ENCODE results near the gene GSE1.

The GSE1 gene

GRCh38 chr16:85661740-85662481, 48.8 kb downstream of the GSE1 start:
- no peak for DNase-seq (ENCODE audit: low read depth)

- no peak for DNase-seq (ENCODE audit: low read depth)
Observed at GRCh38 chr16:85662482-85662812, 49.3 kb downstream of the GSE1 start.

DNA sequence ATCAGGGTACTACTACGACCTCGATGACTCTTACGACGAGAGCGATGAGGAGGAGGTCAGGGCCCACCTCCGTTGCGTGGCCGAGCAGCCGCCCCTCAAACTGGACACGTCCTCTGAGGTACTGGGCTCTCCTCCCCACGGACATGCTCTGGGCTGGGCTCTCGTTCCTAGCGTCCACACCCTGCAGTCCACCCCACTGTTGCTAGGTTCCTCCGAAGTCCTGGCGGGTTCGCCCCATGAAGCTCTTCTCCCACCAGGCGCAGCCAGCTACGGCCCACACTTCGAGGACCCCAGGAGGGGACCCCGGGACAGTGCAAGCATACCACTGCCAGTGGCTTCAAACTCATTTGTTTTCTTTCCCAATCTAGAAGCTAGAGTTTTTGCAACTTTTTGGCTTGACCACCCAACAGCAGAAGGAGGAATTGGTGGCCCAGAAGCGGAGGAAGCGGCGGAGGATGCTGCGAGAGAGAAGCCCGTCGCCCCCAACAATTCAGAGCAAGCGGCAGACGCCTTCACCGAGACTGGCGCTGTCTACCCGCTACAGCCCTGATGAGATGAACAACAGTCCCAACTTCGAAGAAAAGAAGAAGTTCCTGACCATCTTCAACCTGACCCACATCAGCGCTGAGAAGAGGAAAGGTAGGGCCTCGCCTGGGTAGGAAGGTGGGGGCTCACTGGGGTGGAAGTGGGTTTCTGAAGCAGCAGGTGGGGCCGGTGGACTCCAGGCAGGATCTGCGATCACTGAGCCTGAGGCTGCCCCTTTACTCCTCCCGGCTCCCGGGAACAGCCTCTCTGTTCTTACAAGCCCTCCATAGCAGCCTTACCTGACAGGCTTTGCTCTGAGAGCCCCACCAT, 50.1 kb downstream of the GSE1 start:
- no peak for DNase-seq (ENCODE audit: low read depth)

- no peak for DNase-seq (ENCODE audit: low read depth)
Observed at GRCh38 chr16:85663891-85664321, 50.8 kb downstream of the GSE1 start.

DNA sequence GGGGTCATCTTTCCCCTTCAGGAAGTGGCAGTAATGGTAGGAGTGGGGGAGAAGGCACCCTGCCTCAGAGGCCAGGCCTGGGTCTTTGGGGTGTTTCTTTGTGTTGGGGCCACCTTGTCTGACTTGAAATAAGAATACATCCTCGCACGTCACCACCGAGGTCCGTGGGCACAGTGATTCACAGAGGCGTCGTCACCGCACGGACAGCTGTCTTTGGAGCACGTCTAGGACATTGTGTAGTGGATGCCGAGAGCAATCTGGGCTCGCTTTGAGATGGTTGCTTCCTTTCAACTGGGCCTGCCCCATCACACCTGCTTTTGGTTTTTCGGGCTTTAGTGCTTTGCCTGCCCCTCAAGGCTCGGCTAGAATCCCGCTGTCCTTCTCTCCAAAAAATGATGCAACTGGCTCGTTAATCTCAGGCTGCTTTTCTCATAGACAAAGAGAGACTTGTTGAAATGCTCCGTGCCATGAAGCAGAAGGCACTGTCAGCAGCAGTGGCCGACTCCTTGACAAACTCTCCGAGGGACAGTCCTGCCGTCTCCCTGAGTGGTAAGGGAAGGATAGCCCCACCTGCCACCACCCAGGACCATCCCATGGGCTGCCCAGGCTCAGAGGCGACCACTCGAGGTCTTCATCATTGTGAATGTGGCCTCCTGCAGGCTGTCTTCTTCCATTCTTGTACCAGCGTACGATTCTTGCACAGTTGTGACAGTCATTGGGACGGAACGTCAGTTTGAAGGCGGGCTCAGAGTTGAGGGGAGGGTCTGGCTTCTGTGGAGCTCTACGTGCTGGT, 51.7 kb downstream of the GSE1 start:
- no peak for DNase-seq (ENCODE audit: low read depth)

DNA sequence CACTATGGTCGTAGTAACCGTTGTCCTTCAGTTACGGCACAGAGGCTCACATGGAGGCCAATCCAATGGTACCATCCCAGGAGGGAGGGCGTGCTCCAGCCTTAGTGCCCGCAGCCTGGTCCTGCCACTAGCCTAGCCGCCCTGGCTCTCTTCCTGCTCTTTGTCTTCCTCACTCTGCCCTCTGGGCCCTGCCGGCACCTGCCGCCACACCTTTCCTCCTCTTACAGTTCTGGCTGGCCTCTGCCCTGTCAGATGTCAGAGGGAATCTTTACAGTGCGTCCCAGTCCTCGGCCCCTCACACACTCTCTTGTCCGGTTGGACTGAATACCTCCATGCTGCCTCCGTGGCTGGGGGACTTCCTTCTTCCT, 52.2 kb downstream of the GSE1 start:
- no peak for DNase-seq (ENCODE audit: low read depth)

DNA sequence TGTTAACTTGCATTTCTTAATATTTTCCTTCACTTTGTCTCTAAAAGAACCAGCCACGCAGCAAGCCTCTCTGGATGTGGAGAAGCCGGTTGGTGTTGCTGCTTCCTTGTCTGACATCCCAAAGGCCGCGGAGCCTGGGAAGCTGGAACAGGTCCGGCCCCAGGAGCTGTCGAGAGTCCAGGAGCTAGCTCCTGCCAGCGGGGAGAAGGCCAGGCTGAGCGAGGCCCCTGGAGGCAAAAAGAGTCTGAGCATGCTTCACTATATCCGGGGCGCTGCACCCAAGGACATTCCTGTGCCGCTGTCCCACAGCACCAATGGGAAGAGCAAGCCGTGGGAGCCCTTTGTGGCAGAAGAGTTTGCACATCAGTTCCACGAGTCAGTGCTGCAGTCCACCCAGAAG, 52.8 kb downstream of the GSE1 start:
- DNase-seq (ENCODE audit: low read depth), result no peak

GRCh38 chr16:85667261-85667660, 54.1 kb downstream of the GSE1 start:
- DNase-seq (ENCODE audit: low read depth), result no peak

- no peak for DNase-seq (ENCODE audit: low read depth)
Observed at GRCh38 chr16:85667841-85668413, 54.8 kb downstream of the GSE1 start.

GRCh38 chr16:85668676-85669424, 55.7 kb downstream of the GSE1 start:
- no peak for DNase-seq (ENCODE audit: low read depth)

GRCh38 chr16:85670840-85671239, 57.7 kb downstream of the GSE1 start:
- no peak for DNase-seq (ENCODE audit: low read depth)

GRCh38 chr16:85673529-85674417, 60.7 kb downstream of the GSE1 start:
- no peak for DNase-seq (ENCODE audit: low read depth)

- DNase-seq (ENCODE audit: low read depth), result no peak
Observed at GRCh38 chr16:85674418-85674755, 61.3 kb downstream of the GSE1 start.

DNA sequence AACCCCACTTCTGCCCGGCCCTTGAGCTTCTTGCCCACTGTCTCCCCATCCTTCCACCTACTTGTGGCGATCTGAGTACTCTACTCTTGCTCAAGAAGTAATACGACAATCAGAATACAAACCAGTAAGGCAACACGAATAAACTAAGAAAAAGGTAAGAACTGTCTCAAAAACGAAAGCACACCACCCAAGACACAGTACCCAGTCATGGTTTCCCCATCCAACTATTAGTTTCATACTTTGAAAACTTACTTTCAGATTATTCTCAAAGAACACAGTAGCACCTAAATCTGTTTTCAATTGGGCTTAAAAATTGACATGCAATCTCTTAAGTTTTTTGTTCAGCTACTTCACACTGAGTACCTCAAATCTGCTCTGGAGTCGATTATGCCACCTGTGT, 61.7 kb downstream of the GSE1 start:
- no peak for DNase-seq (ENCODE audit: low read depth)

- no peak for DNase-seq (ENCODE audit: low read depth)
Observed at GRCh38 chr16:85675251-85675874, 62.2 kb downstream of the GSE1 start.

DNA sequence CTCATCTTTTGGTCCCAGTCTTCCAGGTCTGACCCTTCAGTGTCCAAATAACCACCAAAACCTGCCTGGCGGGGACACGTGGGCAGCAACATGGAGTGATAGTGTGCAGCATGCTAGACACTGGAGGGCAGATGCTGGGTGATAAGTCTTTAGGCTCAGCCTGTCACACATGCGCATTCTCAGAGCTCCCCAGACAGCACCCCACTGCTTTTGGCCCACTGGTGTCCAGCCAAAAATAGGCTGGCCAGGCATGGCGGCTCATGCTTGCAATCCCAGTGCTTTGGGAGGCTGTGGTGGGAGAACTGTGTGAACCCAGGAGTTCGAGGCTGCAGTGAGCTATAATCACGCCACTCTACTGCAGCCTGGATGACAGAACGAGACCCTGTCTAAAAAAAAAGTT, 63.3 kb downstream of the GSE1 start:
- no peak for DNase-seq (ENCODE audit: low read depth)

DNA sequence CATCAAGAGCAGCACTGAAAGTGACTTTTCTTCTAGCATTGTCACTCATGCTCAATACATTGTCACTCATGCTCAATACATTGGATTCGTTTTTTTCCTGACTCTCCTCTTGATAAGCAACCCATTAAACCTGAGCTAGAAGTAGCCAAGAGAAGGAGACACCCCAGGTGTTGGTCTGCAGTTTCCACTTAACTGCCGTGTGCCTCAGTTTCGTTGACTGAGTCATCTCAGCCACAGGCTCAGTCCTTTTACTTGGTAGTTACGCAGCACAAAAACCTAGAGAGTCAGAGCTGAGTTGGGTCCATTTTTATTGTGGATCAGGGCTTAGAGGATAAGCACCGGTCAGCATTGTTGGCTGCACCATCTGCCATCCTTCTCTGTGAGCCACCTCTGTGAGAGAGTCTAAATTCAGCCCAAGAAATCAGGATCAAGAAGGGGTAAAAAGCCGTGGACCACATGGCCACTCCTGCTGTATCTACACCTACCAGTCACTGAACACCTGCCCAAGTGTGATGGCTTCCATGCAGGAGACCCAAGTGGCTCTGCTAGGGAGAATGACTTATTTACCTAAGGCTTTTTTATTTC, 64.4 kb downstream of the GSE1 start:
- DNase-seq (ENCODE audit: low read depth), result no peak

DNA sequence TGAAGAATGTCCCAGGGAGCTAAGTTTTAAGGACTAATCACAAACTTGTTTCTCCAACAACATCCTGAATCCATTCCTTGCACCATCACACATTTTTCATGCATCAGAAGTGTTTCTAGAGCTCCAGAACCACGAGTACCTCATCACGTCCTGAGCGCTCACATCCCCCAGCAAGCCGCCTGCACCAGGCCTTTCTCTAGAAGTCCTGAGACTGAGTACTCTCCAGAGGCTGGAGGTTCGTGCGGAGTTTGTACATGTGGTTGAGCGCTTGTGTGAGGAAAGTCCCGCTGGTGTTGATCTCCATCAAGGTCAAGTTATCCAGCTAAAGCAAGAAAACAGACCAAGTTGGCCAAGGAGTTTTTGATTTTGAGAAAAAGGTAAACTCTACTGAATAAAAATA, 64.9 kb downstream of the GSE1 start:
- no peak for DNase-seq (ENCODE audit: low read depth)

DNA sequence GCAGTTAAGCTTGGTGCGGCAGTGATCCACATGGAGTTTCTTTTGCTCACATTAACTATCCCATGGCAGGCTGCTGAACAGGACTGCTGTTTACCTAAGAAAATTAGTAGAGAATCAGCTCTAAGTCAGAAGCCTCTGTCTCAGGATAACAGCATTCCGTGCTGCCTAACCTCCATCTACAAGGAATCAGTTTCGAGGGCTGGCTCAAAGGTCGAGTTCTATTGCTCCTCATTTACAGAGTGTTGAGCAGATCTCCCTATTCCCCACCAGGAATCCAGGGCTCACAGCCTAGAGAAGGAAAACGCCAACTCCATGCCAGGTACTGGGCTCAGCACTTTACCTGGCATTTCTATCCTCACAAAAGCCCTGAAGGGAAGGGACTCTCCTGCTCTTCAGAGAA, 65.7 kb downstream of the GSE1 start:
- no peak for DNase-seq (ENCODE audit: low read depth)

DNA sequence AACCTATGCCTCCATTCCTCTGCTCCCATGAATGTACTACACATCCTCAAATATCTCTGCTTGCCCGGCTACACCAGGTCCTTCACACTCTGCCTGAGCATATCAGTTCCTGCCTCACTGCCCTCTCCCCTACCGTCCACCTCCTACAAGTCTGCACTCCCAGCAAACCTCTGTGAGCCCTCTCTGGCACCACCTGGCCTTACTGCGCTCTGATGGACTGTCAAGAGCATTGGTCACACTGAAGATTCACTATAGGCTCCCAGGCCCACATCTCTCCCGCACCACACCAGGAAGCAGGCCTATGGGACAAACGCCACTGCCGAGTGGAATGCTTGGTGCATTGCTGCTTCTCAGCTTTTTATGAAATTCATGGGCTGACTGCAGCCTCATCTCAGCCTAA, 66.7 kb downstream of the GSE1 start:
- no peak for DNase-seq (ENCODE audit: low read depth)

Data from stimulated activated CD4-positive, alpha-beta T cell treated with anti-CD3 and anti-CD28 coated beads, Interleukin-2, amount 100 ng/mL, for 4 hours (primary cell).